HL-60/S4 (cell line): ENCODE measurements around the gene ATXN2L.

ENCODE experiments used
- in situ Hi-C: fragments of 300-500 bp; cut with MboI; formaldehyde crosslinking; loops from 2 replicates; pipeline ENCODE4 v1.14.3; 2022; ENCODE audit warnings: low sequenced_read_pairs

ATXN2L gene

GRCh38 chr16:28835864-28836760 is 13.3 kb downstream of the ATXN2L start:
- in situ Hi-C loops: no loop called here

DNA sequence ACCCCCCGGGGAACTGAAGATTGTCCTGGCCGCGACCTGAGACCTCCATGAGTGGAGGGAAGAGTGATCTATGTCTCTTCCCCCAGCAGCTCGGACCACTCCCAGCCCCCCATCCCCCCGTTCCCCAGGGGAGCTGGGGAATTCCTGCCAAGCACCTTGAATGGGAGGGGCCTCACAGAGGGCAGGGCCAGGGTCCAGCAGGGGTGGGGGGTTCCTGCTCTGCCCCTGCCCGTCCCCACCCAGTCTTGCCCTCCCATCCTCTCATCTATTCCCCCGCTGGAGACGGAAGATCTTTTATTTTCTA is 13.9 kb downstream of the ATXN2L start:
- in situ Hi-C loops: no loop called here

DNA sequence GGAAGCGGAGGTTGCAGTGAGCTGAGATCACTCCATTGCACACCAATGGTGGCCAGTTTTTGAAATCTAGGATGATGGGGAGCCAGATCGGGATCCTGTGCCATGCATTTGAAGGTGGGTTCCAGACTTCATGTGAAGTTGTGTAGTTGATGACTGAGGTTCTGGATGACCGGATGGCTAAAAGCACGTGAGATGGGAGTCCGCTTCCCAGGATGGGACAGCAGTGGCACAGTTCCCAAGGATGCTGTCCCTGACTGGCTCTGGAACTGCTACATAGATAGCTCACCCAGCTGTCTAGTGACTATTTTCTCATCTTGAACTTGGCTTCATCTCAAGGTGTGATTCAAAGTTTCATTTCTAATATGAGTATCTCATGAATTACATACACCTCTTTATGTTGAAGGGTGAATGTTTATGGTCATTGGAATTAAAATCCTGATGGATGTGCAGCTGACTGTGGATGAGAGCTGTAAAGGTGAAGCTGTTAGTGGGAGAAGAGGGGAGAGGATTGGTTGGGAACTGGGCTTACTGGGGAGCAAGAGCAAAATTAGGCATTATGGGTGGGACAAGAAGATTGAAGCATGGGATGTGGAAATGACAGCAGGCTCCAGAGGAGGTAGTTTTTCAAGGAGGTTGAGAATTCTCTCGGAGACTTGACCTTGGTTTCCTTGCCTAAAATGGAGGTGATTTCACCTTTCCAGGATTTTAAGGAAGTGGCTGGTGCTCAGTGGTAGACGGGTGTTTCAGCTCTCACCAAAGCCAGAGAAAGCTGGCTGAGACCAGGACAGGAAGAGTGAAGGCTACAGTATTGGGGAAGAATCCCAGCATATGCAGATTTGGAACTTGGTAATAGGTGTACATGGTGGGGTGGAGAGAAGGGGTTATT is 15.1 kb downstream of the ATXN2L start:
- in situ Hi-C loops: no loop called here

DNA sequence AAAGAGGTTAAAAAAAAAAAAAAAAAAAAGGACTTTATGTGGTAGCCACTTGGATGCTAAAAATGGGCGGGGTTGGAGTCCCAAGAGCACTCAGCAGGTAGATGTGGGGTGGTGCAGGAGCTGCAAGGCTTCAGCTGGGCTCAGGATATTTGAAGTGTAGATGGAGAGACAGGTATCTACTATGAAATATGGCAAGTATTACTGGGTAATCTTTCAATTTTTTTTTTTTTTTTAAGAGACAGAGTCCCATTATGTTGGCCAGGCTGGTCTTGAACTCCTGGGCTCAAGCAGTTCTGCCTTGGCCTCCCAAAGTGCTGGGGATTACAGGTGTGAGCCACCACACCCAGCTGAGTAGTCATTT is 15.7 kb downstream of the ATXN2L start:
- in situ Hi-C loops: no loop called here

DNA sequence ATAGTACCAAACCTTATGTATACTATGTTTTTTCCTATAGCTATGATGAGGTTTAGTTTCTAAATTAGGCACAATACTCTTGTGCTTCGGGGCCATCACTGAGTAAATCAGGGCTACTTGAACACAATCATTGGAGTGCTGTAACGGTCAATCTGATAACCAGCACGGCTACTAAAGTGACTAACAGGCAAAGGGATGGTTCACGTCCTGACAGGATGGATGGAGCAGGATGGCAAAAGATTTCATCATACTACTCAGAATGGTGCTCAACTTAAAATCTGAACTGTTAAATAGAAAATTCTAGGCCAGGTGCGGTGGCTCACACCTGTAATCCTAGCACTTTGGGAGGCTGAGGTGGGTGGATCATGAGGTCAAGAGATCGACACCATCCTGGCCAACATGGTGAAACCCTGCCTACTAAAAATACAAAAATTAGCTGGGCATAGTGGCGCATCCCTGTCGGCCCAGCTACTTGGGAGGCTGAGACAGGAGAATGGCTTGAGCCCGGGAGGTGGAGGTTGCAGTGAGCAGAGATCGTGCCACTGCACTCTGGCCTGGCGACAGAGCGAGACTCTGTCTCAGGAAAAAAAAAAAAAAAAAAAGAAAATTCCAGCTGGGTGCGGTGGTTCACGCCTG is 16.3 kb downstream of the ATXN2L start:
- in situ Hi-C loops: no loop called here

DNA sequence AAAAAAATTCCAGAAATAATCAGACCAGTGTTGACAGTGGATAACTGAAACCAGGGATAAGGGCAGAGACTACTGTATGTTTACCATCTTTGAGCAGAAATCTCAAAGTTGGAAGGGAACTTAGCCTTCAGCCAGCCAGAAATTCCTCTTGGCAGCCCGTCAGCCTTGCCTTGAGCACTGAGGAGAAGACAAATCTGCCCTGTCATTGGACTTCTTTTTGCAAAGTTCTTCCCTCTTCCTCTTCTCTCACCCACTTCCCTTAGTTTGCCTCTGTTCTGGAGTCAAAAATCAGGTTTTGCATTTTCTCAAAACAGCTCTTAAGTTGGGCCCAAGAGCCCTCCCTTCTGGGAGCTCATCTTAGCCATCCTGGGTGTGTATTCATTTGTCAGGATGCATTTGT is 17.1 kb downstream of the ATXN2L start:
- in situ Hi-C loops: no loop called here

GRCh38 chr16:28842696-28843095 is 19.9 kb downstream of the ATXN2L start:
- in situ Hi-C loops: no loop called here

GRCh38 chr16:28843766-28844165 is 21.0 kb downstream of the ATXN2L start:
- in situ Hi-C loops: no loop called here

- in situ Hi-C loops: no loop called here
Measured at GRCh38 chr16:28844226-28844885, 21.6 kb downstream of the ATXN2L start.

DNA sequence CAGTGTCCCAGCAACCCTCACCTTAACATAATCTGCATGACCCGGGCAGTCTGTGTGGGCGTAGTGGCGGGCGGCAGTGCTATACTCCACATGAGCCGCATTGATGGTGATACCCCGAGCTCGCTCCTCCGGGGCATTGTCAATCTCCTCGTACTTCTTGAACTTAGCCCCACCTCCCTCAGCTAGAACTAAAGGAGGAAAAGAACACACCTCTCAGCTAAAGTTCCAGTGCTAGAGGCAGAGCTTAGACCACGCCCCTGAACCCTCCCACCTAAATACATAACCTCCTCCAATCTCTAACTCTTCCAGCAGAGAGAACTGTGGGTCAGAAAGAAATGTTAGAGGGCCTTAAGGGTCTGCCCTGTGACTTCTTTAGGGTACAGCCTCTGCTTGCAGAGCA is 22.5 kb downstream of the ATXN2L start:
- in situ Hi-C loops: no loop called here

DNA sequence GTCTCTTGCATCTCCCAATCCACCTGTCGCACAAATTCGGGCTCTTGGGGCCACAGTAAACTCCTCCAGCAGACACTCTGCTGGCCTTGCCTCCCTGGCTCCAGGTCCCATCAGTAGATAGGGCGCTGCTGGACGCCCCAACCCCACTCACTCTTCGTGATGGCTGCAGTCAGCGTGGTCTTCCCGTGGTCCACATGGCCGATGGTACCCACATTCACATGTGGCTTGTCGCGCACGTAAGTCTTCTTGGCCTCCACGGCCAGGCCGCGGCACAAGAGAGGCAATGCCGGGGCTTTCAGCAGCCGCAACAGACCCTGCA is 22.9 kb downstream of the ATXN2L start:
- in situ Hi-C loops: no loop called here

GRCh38 chr16:28846080-28846932 is 23.5 kb downstream of the ATXN2L start, which contains the start of gene TUFM:
Gene TUFM, minus strand, starts transcription at chr16:28846348. Its CDS starts 79 bp downstream, at chr16:28846269.
- in situ Hi-C loops: no loop called here

DNA sequence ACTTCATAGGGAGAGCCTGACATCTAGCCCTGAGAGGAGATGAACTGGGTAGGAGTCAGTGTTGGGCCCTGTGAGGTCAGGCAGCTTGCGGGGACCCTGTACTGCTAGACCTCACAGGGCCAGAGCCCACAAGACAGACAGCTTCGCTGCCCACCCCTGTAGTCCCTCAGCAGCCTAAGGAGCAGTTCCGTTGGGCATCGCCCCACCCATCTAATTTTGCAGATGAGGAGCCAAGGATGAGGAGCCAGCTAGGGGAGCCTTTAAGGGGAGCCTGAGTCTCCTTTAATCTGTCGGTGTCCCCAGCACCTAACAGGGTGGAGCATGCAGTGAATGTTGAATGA is 24.1 kb downstream of the ATXN2L start:
- in situ Hi-C loops: no loop called here

DNA sequence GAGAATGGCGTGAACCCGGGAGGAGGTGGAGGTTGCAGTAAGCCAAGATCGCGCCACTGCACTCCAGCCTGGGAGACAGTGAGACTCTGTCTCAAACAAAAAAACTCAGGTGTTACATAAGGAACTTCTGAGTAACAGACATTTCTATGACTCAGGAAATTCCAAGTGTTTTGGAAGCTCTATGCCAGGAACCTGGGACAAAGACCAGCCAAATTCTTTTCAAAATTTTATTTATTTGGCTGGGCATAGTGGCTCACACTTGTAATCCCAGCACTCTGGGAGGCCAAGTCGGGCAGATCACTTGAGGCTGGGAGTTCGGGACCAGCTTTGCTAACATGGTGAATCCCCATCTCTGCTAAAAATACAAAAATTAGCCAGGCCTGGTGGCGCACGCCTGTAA is 35.6 kb downstream of the ATXN2L start:
- in situ Hi-C loops: no loop called here

- in situ Hi-C loops: no loop called here
Measured at GRCh38 chr16:28859326-28859725, 36.5 kb downstream of the ATXN2L start.

GRCh38 chr16:28863929-28864793 is 41.4 kb downstream of the ATXN2L start:
- in situ Hi-C loops: no loop called here

DNA sequence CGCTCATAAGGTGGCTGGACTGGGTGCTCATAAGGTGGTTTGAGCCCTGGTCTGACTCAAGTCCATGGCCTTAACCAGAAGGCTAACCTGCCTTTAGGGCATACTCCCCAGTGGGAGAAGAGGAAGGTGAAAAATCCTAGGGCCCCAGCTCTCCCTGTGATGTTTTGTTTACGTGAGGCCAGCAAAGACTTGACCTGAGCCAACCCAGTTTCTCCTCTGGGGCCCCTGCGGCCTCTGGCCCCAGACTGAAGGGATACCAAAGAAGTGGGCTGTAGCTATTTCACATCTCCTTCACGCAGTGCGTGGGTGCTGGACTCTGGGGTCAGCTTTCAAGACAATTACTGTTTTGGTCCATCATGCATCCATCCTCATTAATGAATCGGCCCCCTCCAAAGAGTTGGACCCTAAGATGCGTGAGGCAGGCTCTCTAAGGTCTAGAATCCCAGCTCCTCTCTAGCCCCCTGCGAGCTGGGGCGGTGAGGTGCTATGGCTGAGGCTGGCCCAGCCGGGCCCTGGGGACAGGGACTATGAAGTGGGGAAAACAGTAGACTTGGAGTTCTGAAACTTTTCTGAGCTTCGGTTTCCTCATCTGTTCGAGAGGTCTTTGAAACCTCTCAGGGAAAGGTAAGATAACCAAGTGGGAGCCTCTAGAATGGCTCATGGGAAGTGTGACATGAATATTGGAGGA is 42.3 kb downstream of the ATXN2L start:
- in situ Hi-C loops: no loop called here

DNA sequence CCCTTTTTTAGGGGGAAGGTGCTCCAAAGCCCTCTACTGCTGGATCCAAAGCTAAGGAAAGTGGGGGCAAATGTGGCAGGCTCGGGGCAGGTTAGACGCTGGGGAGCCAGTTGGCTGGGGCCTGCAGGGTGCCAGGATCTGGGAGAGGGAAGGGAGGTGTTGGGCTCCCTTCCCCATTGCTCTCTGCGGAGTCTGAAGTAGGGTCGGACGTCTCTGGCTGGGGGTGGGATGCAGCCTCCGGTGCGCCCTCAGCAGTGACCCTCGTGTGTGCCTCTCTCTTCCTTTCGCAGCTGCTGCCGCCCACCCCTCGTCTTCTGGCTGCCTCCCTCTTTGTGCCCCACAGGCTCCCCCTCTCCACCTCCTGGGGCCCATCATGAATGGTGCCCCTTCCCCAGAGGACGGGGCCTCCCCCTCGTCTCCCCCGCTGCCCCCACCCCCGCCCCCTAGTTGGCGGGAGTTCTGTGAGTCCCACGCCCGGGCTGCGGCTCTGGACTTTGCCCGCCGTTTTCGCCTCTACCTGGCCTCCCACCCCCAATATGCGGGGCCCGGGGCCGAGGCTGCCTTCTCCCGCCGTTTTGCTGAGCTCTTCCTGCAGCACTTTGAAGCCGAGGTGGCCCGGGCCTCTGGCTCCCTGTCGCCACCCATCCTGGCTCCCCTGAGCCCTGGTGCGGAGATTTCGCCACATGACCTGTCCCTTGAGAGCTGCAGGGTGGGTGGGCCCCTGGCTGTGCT is 43.1 kb downstream of the ATXN2L start:
- in situ Hi-C loops: no loop called here
